Liver (tissue), 9 donors: ENCODE data around the gene GLOD5. TPM values are rescaled to one million over a fixed set of nuclear protein-coding genes. Genes with fewer than 3 reads are reported as not detected.
A peak's percentile ranks its signal among the peaks of the same experiment; 100 is the strongest.

Experiments
- DNase-seq: peaks from one replicate; pipeline ENCODE4 v3.0.0-alpha.2; 2017; ENCODE audit warnings: low spot score
- H3K27ac ChIP-seq, 2 donors: one replicate each; pipeline ENCODE4 v1.7.0; 2013; ENCODE audit warnings: inconsistent platforms in 2 of 2, low read length in 2 of 2, control low read depth in 1 of 2, low read depth in 1 of 2, mild to moderate bottlenecking in 1 of 2
- H3K27me3 ChIP-seq, 4 donors: one replicate each; pipeline versions ENCODE4 v1.6.1 to v1.7.0; 2013; ENCODE audit warnings: low read length in 3 of 4, inconsistent platforms in 1 of 4, mild to moderate bottlenecking in 1 of 4, moderate library complexity in 1 of 4; ENCODE audit not compliant: control insufficient read depth in 4 of 4, insufficient read depth in 4 of 4
- H3K36me3 ChIP-seq, 4 donors: one replicate each; pipeline versions ENCODE4 v1.6.1 to v1.7.0; 2013; ENCODE audit warnings: low read length in 3 of 4, mild to moderate bottlenecking in 3 of 4, low read depth in 1 of 4, moderate library complexity in 1 of 4; ENCODE audit not compliant: control insufficient read depth in 4 of 4, insufficient read depth in 3 of 4
- H3K4me1 ChIP-seq, 4 donors: one replicate each; pipeline versions ENCODE4 v1.6.1 to v1.7.0; 2013; ENCODE audit warnings: low read length in 3 of 4, mild to moderate bottlenecking in 3 of 4, moderate library complexity in 1 of 4; ENCODE audit not compliant: control insufficient read depth in 4 of 4, insufficient read depth in 4 of 4
- H3K4me3 ChIP-seq, 3 donors: one replicate each; pipeline versions ENCODE4 v1.6.1 to v1.7.0; 2013; ENCODE audit warnings: low read length in 3 of 3, control low read depth in 1 of 3, low read depth in 1 of 3, mild to moderate bottlenecking in 1 of 3
- H3K9ac ChIP-seq, 2 donors: one replicate each; pipeline ENCODE4 v1.7.0; 2013; ENCODE audit warnings: low read length in 2 of 2, mild to moderate bottlenecking in 2 of 2, moderate library complexity in 2 of 2, control low read depth in 1 of 2, low read depth in 1 of 2
- H3K9me3 ChIP-seq, 4 donors: one replicate each; pipeline versions ENCODE4 v1.6.1 to v1.7.0; 2013; ENCODE audit warnings: low read length in 3 of 4; ENCODE audit not compliant: control insufficient read depth in 4 of 4
- EGR1 ChIP-seq, 2 donors: IDR thresholded peaks; 2 replicates each; pipeline ENCODE4 v1.6.1; 2016 to 2018; ENCODE audit warnings: antibody characterized with exemption in 2 of 2, low read depth in 2 of 2
- FOXA1 ChIP-seq: IDR thresholded peaks from 2 replicates; pipeline ENCODE4 v1.6.1; 2016; ENCODE audit warnings: antibody characterized with exemption
- FOXA2 ChIP-seq: IDR thresholded peaks from 2 replicates; pipeline ENCODE4 v1.6.1; 2016; ENCODE audit warnings: antibody characterized with exemption
- GABPA ChIP-seq, 2 donors: IDR thresholded peaks in 1 of 2; conservative IDR thresholded peaks in 1 of 2; 2 replicates each; pipeline ENCODE4 v1.6.1; 2016; ENCODE audit warnings: antibody characterized with exemption in 2 of 2, mild to moderate bottlenecking in 1 of 2, moderate library complexity in 1 of 2
- HNF4A ChIP-seq, 2 donors: conservative IDR thresholded peaks; 2 replicates each; pipeline ENCODE4 v1.6.1; 2016; ENCODE audit warnings: antibody characterized with exemption in 2 of 2, mild to moderate bottlenecking in 2 of 2
- HNF4G ChIP-seq: IDR thresholded peaks from 2 replicates; pipeline ENCODE4 v1.6.1; 2016; ENCODE audit warnings: antibody characterized with exemption
- JUND ChIP-seq, 2 donors: IDR thresholded peaks; 2 replicates each; pipeline ENCODE4 v1.6.1; 2016; ENCODE audit warnings: antibody characterized with exemption in 2 of 2
- NR2F2 ChIP-seq: IDR thresholded peaks from 2 replicates; pipeline ENCODE4 v1.6.1; 2016; ENCODE audit warnings: antibody characterized with exemption
- RAD21 ChIP-seq, 2 donors: IDR thresholded peaks; 2 replicates each; pipeline ENCODE4 v1.6.1; 2016; ENCODE audit warnings: antibody characterized with exemption in 2 of 2, mild to moderate bottlenecking in 2 of 2
- RXRA ChIP-seq, 2 donors: IDR thresholded peaks; 2 replicates each; pipeline ENCODE4 v1.6.1; 2017 to 2018; ENCODE audit warnings: antibody characterized with exemption in 2 of 2, mild to moderate bottlenecking in 1 of 2
- SP1 ChIP-seq: IDR thresholded peaks from 2 replicates; pipeline ENCODE4 v1.6.1; 2018; ENCODE audit warnings: antibody characterized with exemption, mild to moderate bottlenecking
- TAF1 ChIP-seq: conservative IDR thresholded peaks from 2 replicates; pipeline ENCODE4 v1.6.1; 2016; ENCODE audit warnings: antibody characterized with exemption, mild to moderate bottlenecking
- YY1 ChIP-seq: IDR thresholded peaks from 2 replicates; pipeline ENCODE4 v1.6.1; 2016; ENCODE audit warnings: antibody characterized with exemption, mild to moderate bottlenecking
- WGBS: extraction: QIAGEN DNeasy Blood & Tissue Kit; methylation state at CpG from one replicate; pipeline ENCODE4 v1.1.7; 2013; 5-methylcytosine and 5-hydroxymethylcytosine counted together
- polyA plus RNA-seq, 2 donors: library from polyadenylated mRNA; stranded (reverse) in 1 of 2; unstranded in 1 of 2; fragments of 200-250 nt in 1 of 2; fragments of >200 nt in 1 of 2; fragmentation: Nextera tagmentation in 1 of 2; extraction: Ambion mirVana in 1 of 2; gene quantifications; one replicate each; pipeline versions ENCODE4 v1.2.1 to v1.2.3, GENCODE V29; 2013 to 2015
- total RNA-seq, 2 donors: library from RNA; depleted of rRNA; stranded (reverse); fragments of >200 nt; gene quantifications; one replicate each; pipeline ENCODE4 v1.2.3, GENCODE V29; 2014
- TF ChIP-seq, protein P1 (sequence below): IDR thresholded peaks from 2 replicates; pipeline ENCODE4 v1.6.1; 2016; ENCODE audit warnings: antibody characterized with exemption
- TF ChIP-seq, protein P2 (sequence below): fragments of 150-350 bp; IDR thresholded peaks from 2 replicates; pipeline ENCODE4 v1.5.1; 2017; ENCODE audit warnings: improper control_type of control experiment, low read depth, low read length; ENCODE audit not compliant: missing input control
- TF ChIP-seq, protein P3 (sequence below): IDR thresholded peaks from 2 replicates; pipeline ENCODE4 v1.6.1; 2016; ENCODE audit warnings: antibody characterized with exemption
- TF ChIP-seq, protein P4 (sequence below): IDR thresholded peaks from 2 replicates; pipeline ENCODE4 v1.6.1; 2016; ENCODE audit warnings: antibody characterized with exemption
- TF ChIP-seq, protein P5 (sequence below): IDR thresholded peaks from 2 replicates; pipeline ENCODE4 v1.6.1; 2016; ENCODE audit warnings: antibody characterized with exemption, mild to moderate bottlenecking
- donor health status: healthy.
- donor health status: healthy.
- donor health status: healthy.
- donor health status: healthy.
- donor health status: healthy.

Gene GLOD5
- total and polyA plus RNA-seq, 4 donors: 0.67 to 3.4 (median 2.1) TPM; not detected in 1

DNA sequence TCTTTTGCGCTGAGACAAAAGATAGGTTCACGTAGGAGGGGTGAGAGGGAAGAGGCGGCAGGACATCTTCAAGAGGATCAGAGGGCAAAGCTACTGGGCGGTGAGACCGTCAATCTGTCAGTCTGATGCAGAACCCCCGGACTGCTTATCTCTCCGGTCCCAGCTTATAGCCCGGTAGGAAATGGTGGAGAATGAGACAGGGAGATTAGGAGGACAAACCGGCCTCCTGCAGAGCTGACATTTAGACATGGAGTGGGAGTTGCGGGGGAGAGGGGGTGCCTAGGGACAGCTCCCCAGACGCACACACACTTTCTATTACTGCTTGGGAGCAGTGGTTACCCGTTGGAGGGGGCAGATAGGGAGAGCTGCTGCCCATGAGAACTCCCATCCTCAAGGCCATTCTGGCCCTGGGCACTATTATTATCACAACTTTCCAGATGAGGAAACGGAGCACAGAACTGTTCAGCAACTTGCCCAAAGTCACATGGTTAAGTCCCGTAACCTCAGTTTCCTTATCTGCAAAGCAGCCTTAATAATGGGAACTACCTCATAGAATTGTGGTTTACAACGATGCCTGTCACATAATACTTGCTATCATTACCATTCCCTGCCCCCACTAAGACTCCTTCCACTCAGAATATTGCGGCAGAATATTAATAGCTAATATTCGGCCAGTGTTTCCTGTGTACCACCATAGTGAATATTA lies 39.2 kb downstream of the GLOD5 start:
- peak overlapping the region in 1 of 2 donors; percentile 21 for H3K9ac ChIP-seq
- H3K27me3 ChIP-seq: no peaks in the 10 kb centered on the region
- no peak for TF ChIP-seq NR2F2
- TF ChIP-seq, protein P1, sequence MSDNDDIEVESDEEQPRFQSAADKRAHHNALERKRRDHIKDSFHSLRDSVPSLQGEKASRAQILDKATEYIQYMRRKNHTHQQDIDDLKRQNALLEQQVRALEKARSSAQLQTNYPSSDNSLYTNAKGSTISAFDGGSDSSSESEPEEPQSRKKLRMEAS: no peak
- no peak for TF ChIP-seq RAD21 (IDR thresholded peaks at IDR 0.05)
- no peak for TF ChIP-seq FOXA2
- no peak for TF ChIP-seq FOXA1
- TF ChIP-seq, protein P2, sequence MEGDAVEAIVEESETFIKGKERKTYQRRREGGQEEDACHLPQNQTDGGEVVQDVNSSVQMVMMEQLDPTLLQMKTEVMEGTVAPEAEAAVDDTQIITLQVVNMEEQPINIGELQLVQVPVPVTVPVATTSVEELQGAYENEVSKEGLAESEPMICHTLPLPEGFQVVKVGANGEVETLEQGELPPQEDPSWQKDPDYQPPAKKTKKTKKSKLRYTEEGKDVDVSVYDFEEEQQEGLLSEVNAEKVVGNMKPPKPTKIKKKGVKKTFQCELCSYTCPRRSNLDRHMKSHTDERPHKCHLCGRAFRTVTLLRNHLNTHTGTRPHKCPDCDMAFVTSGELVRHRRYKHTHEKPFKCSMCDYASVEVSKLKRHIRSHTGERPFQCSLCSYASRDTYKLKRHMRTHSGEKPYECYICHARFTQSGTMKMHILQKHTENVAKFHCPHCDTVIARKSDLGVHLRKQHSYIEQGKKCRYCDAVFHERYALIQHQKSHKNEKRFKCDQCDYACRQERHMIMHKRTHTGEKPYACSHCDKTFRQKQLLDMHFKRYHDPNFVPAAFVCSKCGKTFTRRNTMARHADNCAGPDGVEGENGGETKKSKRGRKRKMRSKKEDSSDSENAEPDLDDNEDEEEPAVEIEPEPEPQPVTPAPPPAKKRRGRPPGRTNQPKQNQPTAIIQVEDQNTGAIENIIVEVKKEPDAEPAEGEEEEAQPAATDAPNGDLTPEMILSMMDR: no peak
- no peak for TF ChIP-seq EGR1 (IDR thresholded peaks at IDR 0.05; ENCODE audit: low read depth in 2 of 2)
- no peak for TF ChIP-seq JUND (IDR thresholded peaks at IDR 0.05)
- no peak for TF ChIP-seq GABPA (IDR thresholded peaks at IDR 0.05 in 1 of 2, conservative IDR thresholded peaks at IDR 0.05 in 1 of 2)
- TF ChIP-seq, protein P3, sequence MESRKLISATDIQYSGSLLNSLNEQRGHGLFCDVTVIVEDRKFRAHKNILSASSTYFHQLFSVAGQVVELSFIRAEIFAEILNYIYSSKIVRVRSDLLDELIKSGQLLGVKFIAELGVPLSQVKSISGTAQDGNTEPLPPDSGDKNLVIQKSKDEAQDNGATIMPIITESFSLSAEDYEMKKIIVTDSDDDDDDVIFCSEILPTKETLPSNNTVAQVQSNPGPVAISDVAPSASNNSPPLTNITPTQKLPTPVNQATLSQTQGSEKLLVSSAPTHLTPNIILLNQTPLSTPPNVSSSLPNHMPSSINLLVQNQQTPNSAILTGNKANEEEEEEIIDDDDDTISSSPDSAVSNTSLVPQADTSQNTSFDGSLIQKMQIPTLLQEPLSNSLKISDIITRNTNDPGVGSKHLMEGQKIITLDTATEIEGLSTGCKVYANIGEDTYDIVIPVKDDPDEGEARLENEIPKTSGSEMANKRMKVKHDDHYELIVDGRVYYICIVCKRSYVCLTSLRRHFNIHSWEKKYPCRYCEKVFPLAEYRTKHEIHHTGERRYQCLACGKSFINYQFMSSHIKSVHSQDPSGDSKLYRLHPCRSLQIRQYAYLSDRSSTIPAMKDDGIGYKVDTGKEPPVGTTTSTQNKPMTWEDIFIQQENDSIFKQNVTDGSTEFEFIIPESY: no peak
- TF ChIP-seq HNF4G: no peak
- no peak for TF ChIP-seq TAF1
- TF ChIP-seq, protein P4, sequence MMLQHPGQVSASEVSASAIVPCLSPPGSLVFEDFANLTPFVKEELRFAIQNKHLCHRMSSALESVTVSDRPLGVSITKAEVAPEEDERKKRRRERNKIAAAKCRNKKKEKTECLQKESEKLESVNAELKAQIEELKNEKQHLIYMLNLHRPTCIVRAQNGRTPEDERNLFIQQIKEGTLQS: no peak
- TF ChIP-seq, protein P5, sequence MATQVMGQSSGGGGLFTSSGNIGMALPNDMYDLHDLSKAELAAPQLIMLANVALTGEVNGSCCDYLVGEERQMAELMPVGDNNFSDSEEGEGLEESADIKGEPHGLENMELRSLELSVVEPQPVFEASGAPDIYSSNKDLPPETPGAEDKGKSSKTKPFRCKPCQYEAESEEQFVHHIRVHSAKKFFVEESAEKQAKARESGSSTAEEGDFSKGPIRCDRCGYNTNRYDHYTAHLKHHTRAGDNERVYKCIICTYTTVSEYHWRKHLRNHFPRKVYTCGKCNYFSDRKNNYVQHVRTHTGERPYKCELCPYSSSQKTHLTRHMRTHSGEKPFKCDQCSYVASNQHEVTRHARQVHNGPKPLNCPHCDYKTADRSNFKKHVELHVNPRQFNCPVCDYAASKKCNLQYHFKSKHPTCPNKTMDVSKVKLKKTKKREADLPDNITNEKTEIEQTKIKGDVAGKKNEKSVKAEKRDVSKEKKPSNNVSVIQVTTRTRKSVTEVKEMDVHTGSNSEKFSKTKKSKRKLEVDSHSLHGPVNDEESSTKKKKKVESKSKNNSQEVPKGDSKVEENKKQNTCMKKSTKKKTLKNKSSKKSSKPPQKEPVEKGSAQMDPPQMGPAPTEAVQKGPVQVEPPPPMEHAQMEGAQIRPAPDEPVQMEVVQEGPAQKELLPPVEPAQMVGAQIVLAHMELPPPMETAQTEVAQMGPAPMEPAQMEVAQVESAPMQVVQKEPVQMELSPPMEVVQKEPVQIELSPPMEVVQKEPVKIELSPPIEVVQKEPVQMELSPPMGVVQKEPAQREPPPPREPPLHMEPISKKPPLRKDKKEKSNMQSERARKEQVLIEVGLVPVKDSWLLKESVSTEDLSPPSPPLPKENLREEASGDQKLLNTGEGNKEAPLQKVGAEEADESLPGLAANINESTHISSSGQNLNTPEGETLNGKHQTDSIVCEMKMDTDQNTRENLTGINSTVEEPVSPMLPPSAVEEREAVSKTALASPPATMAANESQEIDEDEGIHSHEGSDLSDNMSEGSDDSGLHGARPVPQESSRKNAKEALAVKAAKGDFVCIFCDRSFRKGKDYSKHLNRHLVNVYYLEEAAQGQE: no peak
- no peak for TF ChIP-seq YY1
- TF ChIP-seq SP1: no peak
- TF ChIP-seq HNF4A (conservative IDR thresholded peaks at IDR 0.05): no peak
- TF ChIP-seq RXRA (IDR thresholded peaks at IDR 0.05): no peak
- H3K9me3 ChIP-seq: no peaks in the 10 kb centered on the region
- peak overlapping the region; percentile 45 to 67 (median 56) for H3K4me3 ChIP-seq
- peaks cover 0 to 6% (median 3%) of the 10 kb centered on the region in 4 donors for H3K36me3 ChIP-seq
- WGBS: 39% methylated on average over 17 of the region's 17 CpGs
- peaks cover 2 to 14% (median 5%) of the 10 kb centered on the region in 4 donors for H3K4me1 ChIP-seq
- DNase-seq: no peak
- peak overlapping the region; percentile 86 to 89 for H3K27ac ChIP-seq
